ENCODE results near the gene FLAD1.

The FLAD1 gene

GRCh38 chr1:155016231-155016831, 33.2 kb downstream of the FLAD1 start:
- Histone ChIP-seq H3K4me3 (ENCODE audit: low read depth, low read length) (no peak overlapping the region), H3K27ac (peak overlapping the region; percentile 84)
- peak; percentile 28 for DNase-seq

GRCh38 chr1:155017041-155017945, 34.1 kb downstream of the FLAD1 start:
- Histone ChIP-seq H3K4me3 (ENCODE audit: low read depth, low read length) (peak overlapping the region; percentile 44), H3K36me3 (peaks cover 34% of the 10 kb centered on the region), H3K27me3 (ENCODE audit: insufficient read depth, low read depth, severe bottlenecking) (no peaks in the 10 kb centered on the region), H3K9me3 (ENCODE audit: severe bottlenecking) (no peaks in the 10 kb centered on the region), H3K27ac (peak overlapping the region; percentile 84)
- DNase-seq = peak; percentile 98
- TF ChIP-seq CTCF (IDR thresholded peaks at IDR 0.05; ENCODE audit: low read depth, low read length) = peak; percentile 100

More at GRCh38 chr1:155016231-155016831, 33.2 kb downstream of the FLAD1 start:
- TF ChIP-seq CTCF (IDR thresholded peaks at IDR 0.05; ENCODE audit: low read depth, low read length) = no peak
- Histone ChIP-seq H3K27me3 (ENCODE audit: insufficient read depth, low read depth, severe bottlenecking) (no peaks in the 10 kb centered on the region), H3K36me3 (peaks cover 34% of the 10 kb centered on the region), H3K9me3 (ENCODE audit: severe bottlenecking) (no peaks in the 10 kb centered on the region)

- peak overlapping the region; percentile 44 for H3K4me3 ChIP-seq (ENCODE audit: low read depth, low read length)
- no peaks in the 10 kb centered on the region for H3K27me3 ChIP-seq (ENCODE audit: insufficient read depth, low read depth, severe bottlenecking)
- no peak for TF ChIP-seq CTCF (IDR thresholded peaks at IDR 0.05; ENCODE audit: low read depth, low read length)
- no peak for DNase-seq
- H3K27ac ChIP-seq = peak overlapping the region; percentile 84
- peaks cover 34% of the 10 kb centered on the region for H3K36me3 ChIP-seq
- no peaks in the 10 kb centered on the region for H3K9me3 ChIP-seq (ENCODE audit: severe bottlenecking)
These were observed 34.8 kb downstream of the FLAD1 start for GRCh38 chr1:155017946-155018316.

GRCh38 chr1:155018617-155019348, 35.6 kb downstream of the FLAD1 start:
- Histone ChIP-seq H3K27me3 (ENCODE audit: insufficient read depth, low read depth, severe bottlenecking) (no peaks in the 10 kb centered on the region), H3K36me3 (peaks cover 34% of the 10 kb centered on the region), H3K9me3 (ENCODE audit: severe bottlenecking) (no peaks in the 10 kb centered on the region), H3K4me3 (ENCODE audit: low read depth, low read length) (no peak overlapping the region), H3K27ac (peak overlapping the region; percentile 84)
- no peak for TF ChIP-seq CTCF (IDR thresholded peaks at IDR 0.05; ENCODE audit: low read depth, low read length)
- peak; percentile 77 for DNase-seq

GRCh38 chr1:155019377-155020245, 36.5 kb downstream of the FLAD1 start:
- TF ChIP-seq CTCF (IDR thresholded peaks at IDR 0.05; ENCODE audit: low read depth, low read length) = no peak
- DNase-seq = no peak
- Histone ChIP-seq H3K36me3 (peaks cover 27% of the 10 kb centered on the region), H3K9me3 (ENCODE audit: severe bottlenecking) (no peaks in the 10 kb centered on the region), H3K27me3 (ENCODE audit: insufficient read depth, low read depth, severe bottlenecking) (no peaks in the 10 kb centered on the region), H3K27ac (peak overlapping the region; percentile 84), H3K4me3 (ENCODE audit: low read depth, low read length) (no peak overlapping the region)
